Measurements from ENCODE around the gene UNC5A.

DNA sequence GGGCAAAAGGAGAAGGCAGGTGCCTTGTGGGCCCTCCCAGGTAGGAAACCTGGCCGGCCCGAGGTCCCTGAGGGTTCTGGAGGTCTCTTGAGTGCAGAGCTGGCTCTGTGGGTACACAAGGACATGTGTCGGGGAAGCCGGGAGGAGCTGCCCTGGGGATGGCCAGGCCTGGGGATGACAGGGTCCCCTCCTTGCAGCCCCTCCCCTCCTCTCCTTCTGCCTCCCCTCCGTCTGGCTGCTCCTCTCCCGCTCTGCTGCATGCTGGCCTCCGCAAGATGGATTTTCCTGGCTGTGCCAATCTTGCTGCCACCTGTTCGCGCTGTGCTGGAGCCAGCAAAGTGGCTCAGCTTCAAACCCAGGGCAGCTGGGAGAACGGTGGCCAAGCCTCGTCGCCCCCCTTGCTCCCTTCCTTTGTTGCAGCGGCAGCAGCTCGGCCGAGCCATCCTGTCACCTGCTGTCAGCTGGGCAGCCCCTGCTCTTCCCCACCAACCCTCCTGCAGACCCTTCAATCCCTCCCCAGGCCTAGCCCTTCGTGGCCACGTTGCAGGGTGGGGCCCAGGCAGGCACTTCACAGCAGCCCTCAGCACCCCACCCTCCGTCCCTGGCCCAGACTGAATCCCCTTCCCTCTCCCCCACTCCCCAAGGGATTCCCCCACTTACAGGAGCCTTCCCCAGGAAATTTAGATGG is 17.6 kb upstream of the UNC5A start:
- TF ChIP-seq, protein P1, sequence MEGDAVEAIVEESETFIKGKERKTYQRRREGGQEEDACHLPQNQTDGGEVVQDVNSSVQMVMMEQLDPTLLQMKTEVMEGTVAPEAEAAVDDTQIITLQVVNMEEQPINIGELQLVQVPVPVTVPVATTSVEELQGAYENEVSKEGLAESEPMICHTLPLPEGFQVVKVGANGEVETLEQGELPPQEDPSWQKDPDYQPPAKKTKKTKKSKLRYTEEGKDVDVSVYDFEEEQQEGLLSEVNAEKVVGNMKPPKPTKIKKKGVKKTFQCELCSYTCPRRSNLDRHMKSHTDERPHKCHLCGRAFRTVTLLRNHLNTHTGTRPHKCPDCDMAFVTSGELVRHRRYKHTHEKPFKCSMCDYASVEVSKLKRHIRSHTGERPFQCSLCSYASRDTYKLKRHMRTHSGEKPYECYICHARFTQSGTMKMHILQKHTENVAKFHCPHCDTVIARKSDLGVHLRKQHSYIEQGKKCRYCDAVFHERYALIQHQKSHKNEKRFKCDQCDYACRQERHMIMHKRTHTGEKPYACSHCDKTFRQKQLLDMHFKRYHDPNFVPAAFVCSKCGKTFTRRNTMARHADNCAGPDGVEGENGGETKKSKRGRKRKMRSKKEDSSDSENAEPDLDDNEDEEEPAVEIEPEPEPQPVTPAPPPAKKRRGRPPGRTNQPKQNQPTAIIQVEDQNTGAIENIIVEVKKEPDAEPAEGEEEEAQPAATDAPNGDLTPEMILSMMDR (IDR thresholded peaks at IDR 0.05) = no peak
- TF ChIP-seq POLR2A (IDR thresholded peaks at IDR 0.05) = no peak
- no peak for TF ChIP-seq POLR2AphosphoS5 (IDR thresholded peaks at IDR 0.05; ENCODE audit: insufficient read depth in 1 of 2, low read depth in 1 of 2)
